GM18867 (cell line): ENCODE data around the gene SPP1.
A peak's percentile ranks its signal among the peaks of the same experiment; 100 is the strongest.

ENCODE experiments used
- ATAC-seq: cut with Tn5 transposase; IDR thresholded peaks from one replicate; pipeline ENCODE4 v1.9.1; 2021; ENCODE audit warnings: mild to moderate bottlenecking, moderate library complexity; ENCODE audit not compliant: unreplicated experiment

Gene SPP1

DNA sequence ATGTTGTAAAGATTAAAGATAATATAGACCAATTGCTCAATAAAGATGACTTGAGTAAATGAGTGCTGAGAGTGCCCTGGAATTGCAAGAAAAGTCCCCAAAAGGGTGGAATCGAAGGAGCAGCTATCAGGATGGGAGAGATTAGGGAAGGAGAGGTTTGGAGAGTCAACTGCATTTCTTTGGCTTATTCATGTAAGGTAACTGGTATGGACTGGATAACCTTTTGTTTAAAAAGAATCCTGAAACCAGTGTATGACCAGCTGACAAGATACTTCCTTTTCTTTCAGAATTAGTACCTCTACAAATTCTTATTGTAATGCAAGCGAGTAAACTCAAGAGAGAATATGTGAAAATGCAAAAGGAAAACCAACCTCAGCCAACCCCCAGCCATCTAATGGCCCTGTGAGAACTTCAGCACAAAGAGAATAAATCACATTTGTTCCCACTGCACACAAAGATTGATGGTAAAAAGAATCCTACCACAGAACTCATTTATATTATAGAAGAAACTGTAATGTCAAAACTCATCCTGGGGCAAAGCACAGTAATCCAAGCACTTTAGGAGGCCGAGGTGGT is 24.5 kb upstream of the SPP1 start:
- ATAC-seq: no peak

DNA sequence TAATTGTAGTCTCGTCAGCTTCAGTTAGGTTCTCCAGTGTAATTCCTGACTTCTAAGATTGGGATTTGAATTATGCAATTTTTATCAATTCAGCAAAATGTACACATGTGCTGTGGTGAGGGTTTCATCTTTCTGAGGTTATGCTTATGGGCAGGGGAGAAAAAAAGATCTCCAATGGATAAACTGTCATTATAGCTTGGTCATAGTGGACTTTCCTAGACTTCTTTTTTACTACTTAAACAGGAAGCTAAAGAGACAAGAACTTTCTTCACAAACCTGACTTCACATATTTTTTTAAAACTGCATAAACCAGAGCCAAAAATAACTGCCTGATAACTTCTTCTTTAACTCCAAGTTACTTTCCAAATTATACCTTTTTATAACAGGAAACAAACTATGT is 21.7 kb upstream of the SPP1 start:
- no peak for ATAC-seq

DNA sequence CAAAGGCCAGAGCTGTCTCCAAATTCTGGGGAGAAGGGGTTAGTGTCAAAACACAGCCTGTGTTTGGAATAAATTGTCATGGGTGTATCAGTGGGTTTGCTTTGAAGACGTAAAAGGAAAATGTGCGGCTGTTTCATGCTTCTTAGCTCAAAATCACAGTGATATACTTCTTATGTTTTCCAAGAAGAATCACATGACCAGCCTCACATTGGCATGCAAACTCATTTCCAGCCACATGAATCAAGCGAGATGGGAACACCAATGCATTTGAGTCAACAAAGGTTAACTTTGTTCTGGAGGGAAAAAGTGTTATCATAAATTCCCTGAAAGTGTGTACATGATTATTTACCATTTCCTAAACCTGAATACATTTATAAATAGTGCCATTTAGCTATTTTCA is 19.0 kb upstream of the SPP1 start:
- ATAC-seq: no peak

DNA sequence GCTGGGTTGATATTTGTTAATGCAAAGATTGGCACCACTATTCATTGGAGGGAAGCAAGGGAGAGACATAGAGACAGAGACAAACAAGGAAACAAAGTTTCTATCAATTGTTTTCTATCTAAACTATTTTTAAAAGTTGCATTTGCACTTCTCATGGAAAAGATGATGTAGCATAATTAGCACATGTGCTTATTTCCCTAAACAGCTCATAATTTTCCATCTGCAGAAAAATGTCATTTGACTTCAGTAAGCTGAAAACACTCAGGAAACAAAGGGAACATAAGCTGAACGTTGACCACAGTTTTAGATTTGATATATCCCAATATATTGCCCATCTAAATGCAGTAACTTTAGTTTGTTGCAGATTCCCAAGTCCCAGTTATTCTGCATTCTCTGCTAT is 18.5 kb upstream of the SPP1 start:
- ATAC-seq: no peak

DNA sequence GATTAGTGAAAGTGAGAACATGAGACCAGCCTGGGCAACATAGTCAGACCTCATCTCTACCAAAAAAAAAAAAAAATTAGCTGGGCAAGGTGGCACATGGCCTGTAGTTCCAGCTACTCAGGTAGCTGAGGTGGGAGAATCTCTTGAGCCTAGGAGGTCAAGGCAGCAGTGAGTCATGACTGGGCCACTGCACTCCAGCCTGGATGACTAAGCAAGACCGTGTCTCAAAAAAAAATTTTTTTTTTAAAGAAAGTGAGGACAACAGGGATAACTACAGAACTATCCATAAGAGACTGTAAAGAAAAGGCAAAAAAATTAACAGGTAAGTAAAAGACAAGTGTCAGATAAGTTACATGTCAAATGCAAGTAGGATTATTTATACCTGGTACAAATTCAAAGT is 13.5 kb upstream of the SPP1 start:
- no peak for ATAC-seq

DNA sequence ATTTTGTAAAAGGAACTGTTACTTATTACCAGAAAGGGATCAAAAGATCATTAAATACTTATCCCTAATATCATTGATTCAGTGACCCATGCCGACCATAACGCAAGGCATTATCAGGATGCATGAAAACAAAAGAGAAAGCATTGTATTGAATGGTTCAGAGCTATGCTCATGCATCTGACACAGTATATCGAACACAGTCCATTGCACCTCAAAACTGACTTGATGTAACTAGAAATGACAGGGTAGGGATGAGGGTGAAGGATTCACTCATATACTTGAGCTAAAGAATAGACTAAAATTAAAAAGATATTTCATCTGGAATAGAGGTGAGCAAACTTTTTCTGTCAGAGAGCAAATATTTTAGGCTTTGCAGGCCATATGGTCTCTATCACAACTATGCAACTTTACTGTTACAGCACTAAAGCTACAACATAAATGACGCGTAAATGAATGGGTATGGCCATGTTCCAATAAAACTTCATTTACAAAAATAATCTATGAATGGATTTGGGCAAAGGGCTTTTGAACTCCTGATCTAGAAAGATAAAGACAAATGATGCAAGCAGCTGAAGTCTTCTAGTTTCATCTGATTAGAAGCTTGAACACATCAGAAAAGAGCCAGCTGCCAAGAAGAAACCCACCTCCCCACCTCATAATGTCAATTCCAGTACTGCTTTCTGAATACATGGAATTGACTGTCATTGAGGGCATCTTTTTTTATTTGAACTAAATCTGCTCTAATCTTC is 12.9 kb upstream of the SPP1 start:
- ATAC-seq: no peak

DNA sequence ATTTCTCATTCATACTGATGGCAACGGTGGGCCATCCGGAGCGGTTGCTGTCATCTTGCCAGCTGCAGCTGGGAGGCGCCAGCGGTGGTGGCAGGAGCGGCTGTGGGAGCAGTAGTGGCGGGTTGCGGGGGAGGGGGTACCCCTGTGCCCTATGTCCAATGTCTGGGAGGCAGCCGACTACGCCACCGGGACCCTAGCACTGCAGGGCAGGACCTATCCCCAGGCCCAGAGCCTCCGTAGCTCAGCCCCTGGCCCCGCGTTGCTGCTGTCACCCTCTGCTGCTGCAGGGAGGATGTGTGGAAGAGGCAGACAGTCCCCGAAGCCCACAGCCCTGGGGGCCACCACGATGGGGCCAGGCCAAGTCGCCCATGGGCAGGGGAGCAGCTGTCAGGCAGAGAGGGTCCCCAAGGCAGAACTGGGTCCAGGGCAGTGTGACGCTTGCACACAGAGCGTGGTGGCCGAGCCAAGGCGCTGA is 10.0 kb upstream of the SPP1 start:
- no peak for ATAC-seq

DNA sequence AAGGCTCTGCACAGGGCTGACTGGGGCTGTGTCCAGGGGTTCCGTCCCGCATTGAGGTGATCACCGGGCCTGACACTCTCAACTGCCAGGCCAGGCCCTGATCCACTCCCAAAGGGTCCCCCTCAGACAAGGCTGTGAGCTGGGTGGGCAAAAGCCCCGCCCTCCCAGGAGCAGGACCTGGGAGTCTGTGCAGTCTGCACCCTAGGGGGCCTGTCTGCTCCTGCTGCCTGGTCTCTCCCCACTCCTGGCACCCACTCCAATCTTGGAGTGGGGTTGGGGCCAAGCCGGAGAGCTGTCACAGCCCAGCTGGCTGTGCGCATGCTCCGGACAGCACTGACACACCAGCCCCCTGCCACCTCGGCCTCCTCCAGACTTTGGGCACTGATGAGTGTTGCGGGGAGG is 9.4 kb upstream of the SPP1 start:
- ATAC-seq: no peak

DNA sequence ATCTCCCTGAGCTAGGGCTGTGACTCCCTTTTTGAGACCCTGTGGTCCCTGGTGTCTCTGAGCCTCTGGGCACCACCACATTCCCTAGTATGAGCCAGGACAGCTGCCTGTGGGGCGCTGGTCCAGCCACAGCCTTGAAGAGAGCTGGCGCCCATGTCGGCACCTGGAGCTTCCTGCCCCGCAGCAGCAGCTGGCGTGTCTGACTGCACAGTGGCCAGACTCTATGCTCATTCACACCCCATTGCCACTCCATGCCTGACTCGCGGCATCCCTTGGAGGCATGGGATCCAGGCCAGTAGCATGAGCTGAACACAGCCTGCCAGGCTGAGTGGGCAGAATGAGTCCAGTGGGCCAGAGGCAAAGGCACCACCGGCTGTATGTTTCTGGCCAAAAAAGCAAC is 8.3 kb upstream of the SPP1 start:
- ATAC-seq: no peak

DNA sequence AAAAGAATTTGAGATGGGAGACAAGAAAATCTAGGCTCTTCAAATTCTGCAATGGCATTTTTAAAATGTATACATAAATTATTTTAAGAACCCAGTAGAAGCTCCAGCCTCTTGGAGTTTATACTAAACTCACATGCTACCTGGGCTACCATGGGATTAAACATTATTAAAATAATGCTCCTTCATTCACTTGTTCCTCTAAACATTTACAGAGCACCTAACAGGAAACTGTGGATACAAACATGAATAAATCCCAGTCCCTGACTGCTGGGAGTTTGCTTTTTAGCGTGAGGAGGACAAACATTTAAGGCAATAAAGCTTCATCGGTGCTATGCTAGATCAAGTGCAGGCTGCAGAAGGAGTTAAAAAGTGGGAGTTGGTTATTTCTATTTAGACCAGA is 5.4 kb upstream of the SPP1 start:
- no peak for ATAC-seq

DNA sequence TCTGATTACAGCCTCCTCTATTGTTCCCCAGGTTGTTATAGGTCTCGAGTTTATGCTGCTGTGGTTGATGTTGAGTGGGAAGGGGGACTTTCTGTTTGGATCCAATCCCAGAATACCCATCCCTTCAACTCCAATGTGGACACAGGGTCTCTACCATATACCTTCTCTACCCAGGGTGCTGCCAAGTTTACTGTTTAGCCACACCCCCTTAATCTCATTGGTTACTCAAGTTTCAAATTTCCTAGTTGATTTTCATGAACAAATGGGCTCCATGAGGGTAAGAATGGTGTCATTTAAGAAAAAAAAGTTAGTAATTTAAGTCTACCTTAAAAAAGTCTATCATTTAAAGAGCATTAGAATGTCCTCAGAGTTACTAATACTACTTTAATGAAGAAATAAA is 3.6 kb upstream of the SPP1 start:
- no peak for ATAC-seq

DNA sequence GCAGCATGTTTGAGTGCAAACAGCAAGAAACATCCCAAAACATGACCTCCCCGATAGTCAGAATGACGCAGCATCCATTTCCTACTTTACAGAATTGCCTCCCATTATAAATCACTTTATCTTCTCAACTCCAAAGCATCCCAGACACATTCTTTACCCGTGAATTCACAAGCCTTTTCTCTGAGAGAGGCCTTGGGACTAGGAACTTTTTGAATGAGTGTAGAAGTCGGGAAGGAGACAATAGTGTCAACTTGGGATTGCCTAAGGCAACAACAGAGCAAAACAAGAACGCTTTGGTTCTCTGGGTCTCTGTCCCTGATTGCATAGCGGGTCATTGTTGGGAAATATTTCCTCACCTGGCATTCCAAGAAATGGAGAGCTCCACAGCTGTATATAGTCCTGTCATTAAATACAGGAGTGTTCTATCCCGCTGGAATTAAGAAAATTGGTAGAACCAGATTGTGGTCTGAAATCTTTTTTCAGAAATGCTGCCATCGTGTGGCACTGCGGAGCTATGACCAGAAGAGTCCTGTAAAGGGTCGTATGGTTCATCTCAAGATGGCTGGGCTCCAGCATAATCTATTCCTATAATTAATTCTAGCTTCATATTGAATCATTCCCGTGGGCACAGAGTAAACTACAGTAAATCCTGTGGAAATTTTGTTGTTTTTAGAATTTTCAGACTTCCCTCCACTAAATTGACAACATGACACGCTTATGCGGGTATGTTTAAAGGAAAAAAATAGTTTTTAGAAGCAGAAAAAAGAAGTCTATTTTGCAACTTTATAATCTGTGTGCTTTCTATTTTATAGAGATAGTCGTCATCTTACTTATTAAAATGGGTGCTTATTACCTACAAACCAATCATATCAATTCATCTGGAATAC is 2.0 kb upstream of the SPP1 start:
- peak; percentile 91 for ATAC-seq

DNA sequence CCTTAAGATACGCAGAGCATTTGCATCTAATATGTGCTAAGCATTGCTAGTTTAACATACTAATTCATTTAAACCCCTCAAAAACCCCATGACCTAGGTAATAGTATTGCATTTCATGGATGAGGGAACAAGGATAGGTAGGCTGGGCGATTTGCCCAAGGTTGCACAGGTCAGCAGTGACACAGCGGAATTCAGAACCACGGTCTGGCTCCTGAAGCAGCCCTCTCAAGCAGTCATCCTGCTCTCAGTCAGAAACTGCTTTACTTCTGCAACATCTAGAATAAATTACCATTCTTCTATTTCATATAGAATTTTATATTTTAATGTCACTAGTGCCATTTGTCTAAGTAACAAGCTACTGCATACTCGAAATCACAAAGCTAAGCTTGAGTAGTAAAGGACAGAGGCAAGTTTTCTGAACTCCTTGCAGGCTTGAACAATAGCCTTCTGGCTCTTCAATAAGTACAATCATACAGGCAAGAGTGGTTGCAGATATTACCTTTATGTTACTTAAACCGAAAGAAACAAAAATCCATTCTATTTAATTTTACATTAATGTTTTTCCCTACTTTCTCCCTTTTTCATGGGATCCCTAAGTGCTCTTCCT is 555 bp upstream of the SPP1 start:
- ATAC-seq: no peak

DNA sequence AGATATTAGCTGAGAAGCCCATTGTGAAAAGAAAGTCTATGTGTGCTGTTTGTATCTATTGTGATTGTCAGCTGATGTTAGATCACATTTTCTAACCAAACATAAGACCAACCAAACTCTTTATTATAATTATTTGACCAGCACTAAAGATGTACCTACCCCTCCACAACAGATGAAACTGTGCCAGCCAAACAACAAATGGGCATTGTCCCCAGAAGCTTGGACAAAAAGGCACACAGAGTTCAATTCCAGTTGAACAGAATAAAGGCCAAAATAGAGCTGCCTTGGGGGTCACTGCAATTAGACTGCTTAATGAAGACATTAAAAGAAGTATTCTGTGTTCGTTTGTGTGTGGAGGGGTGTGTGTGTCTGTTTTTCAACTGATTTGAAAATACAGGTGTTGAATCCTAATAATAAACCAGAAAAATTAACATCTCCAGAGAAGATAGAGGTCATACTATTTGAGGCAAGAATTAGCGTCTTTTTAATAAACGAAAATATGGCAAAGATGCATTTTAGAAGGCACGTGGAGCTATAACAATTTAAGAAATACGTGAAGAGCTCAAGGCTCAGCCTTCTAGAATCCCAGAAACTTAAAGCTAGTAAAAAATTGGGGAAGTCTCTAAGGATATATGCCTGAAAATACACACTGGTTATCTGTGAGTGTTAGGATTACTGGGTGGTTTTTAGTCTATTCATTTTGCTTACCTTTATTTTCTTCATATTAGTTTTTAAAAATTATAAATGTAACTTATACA is 2.2 kb downstream of the SPP1 start:
- ATAC-seq: no peak

DNA sequence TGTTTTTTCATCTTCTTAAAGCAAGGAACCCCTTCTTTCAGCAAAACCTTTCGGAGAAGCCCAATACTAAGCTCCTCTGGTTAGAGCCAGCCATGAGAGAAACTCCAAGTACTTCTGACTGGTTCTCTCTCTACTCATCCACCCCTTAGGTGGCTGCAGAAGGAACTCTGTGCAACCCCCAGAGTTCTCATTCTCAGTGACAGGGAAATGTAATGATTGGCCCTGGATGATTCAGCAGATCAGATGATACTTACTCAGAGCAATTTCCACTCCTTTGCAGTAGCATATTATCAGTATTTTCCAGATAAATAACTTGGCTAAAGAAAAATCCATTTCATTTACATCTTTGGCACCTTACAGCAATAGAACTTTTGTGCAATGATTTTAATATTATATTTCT is 3.2 kb downstream of the SPP1 start:
- no peak for ATAC-seq

DNA sequence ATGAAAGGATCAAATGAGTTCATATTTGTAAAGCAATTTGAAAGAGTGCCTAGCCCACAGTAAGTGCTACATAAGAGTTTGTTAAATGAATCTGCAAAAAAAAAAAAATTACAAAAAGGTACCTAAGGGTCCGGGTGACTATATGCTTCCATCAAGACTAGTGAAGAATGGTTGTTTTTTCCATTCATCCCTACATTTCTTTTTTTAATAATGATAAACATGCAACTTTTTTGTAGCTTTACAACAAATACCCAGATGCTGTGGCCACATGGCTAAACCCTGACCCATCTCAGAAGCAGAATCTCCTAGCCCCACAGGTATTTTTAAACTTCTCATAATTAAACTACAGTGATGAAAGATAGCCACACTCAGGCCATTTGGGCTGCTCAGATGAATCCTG is 4.3 kb downstream of the SPP1 start:
- no peak for ATAC-seq

DNA sequence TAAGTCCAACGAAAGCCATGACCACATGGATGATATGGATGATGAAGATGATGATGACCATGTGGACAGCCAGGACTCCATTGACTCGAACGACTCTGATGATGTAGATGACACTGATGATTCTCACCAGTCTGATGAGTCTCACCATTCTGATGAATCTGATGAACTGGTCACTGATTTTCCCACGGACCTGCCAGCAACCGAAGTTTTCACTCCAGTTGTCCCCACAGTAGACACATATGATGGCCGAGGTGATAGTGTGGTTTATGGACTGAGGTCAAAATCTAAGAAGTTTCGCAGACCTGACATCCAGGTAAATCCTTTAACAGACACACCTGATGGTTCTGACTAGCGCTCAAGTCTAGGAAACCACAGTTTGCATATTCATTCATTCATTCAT is 6.0 kb downstream of the SPP1 start:
- no peak for ATAC-seq

DNA sequence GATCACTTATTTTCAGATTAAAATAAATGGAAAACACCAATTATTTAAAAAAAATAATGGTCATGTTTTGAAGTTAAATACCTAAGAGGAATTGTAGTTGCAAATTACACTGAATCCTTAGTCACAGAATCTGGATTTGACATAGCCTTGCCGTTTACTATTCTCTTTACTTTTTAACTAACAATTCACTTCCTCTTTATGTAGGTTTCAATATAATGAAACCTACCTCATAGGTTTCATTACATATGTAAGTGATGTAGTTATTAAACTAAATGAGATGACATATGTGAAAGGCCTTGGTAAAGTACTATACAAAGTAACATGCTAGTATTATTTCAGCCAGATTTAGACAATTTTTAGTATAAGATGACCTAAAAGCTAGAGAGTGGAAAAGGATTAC is 6.5 kb downstream of the SPP1 start:
- ATAC-seq: peak; percentile 45

DNA sequence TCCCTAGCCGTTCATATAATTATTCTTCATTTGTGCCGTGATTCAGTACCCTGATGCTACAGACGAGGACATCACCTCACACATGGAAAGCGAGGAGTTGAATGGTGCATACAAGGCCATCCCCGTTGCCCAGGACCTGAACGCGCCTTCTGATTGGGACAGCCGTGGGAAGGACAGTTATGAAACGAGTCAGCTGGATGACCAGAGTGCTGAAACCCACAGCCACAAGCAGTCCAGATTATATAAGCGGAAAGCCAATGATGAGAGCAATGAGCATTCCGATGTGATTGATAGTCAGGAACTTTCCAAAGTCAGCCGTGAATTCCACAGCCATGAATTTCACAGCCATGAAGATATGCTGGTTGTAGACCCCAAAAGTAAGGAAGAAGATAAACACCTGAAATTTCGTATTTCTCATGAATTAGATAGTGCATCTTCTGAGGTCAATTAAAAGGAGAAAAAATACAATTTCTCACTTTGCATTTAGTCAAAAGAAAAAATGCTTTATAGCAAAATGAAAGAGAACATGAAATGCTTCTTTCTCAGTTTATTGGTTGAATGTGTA is 7.0 kb downstream of the SPP1 start:
- ATAC-seq: no peak

DNA sequence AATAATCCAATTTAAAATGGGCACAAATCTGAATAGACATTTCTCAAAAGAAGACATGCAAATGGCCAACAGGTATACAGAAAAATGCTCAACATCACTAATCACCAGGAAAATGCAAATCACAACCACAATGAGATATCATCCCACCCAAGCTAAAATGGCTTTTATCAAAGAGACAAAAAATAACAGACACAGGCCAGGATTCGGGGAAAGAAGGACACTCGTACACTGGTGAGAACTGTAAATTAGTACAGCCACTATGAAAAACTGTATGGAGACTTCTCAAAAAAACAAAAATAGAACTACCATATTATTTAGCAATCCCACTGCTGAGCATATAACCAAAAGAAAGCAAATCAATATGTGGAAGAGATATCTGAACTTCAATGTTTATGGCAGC is 8.5 kb downstream of the SPP1 start:
- ATAC-seq: no peak
